ENCODE measurements around the gene FTO. TPM values are rescaled to one million over a fixed set of nuclear protein-coding genes. Genes with fewer than 3 reads are reported as not detected.

Gene FTO
- polyA plus RNA-seq, 2 of the 4 experiments (the other 2 are of a cell fraction), result 48.7 to 101 TPM

DNA sequence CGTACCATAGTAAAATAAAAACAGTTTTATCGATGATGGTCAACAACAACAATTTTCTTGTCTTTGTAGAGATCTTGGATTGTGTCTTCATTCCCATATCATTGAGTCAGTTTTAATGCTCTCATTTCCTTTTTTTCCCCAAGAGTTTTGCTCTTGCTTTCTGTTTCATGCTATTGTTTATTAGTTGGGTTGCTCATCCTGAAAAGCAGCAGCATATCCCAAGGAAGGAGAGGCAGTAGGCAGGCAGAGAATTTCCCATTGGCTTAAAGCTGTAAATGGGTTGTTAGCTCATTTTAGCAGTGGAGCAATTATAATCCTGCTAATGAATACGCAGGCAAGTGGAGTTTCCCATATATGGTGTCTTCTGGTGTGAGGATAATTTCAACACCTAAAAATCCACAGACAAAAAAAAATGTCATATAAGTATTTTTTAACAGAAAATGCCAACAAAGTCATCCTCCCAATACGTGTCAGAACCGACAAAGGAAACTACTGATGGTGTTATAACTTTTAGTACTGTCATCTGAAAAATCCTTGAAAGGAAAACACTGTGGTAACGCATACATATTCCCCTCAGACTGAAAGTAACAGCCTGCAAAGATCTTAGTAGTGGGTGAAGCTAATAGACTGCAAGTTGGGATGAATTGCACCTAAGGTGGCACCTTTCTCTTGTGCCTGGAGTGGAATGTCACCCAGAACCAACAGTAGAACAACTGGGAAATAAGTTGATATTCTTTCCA, 218.3 kb downstream of the FTO start:
- DNase-seq (ENCODE audit: low read depth in 1 of 2, low spot score in 1 of 2), result no peak

GRCh38 chr16:53922807-53923571, 219.0 kb downstream of the FTO start:
- H3K4me3 ChIP-seq, result no peak overlapping the region
- no peak for DNase-seq (ENCODE audit: low read depth in 1 of 2, low spot score in 1 of 2)
- CTCF ChIA-PET, result interaction anchor here (1.3 kb wide), 1 partner anchor 31 kb away, joined by 3 read pairs; no protein-coding TSS in a partner anchor
- H3K9me3 ChIP-seq, result no peaks in the 10 kb centered on the region
- no peak overlapping the region for H3K4me2 ChIP-seq
- ATAC-seq, result no peak
- H3K27ac ChIP-seq, result no peak overlapping the region
- 83% methylated on average over 9 of the region's 9 CpGs for WGBS (ENCODE audit: missing lambda C conversion rate)
- H3K4me1 ChIP-seq, result no peaks in the 10 kb centered on the region
- TF ChIP-seq HOXA7 (CRISPR knock-in tag; IDR thresholded peaks at IDR 0.05), result no peak
- TF ChIP-seq, protein P1, sequence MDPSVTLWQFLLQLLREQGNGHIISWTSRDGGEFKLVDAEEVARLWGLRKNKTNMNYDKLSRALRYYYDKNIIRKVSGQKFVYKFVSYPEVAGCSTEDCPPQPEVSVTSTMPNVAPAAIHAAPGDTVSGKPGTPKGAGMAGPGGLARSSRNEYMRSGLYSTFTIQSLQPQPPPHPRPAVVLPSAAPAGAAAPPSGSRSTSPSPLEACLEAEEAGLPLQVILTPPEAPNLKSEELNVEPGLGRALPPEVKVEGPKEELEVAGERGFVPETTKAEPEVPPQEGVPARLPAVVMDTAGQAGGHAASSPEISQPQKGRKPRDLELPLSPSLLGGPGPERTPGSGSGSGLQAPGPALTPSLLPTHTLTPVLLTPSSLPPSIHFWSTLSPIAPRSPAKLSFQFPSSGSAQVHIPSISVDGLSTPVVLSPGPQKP (IDR thresholded peaks at IDR 0.05; ENCODE audit: low read depth, low read length), result no peak
- TF ChIP-seq CEBPB (IDR thresholded peaks at IDR 0.05), result no peak
- no peak for TF ChIP-seq SREBF2 (IDR thresholded peaks at IDR 0.05)
- no peak for TF ChIP-seq NPAS2 (CRISPR knock-in tag; IDR thresholded peaks at IDR 0.05; ENCODE audit: borderline replicate concordance)
- no peak for TF ChIP-seq ZC3H11A (IDR thresholded peaks at IDR 0.05)
- TF ChIP-seq TP53 (CRISPR knock-in tag; IDR thresholded peaks at IDR 0.05), result no peak
- no peak for TF ChIP-seq MAZ (IDR thresholded peaks at IDR 0.05; ENCODE audit: borderline replicate concordance, low read depth, low read length)
- no peak for TF ChIP-seq ESRRA (IDR thresholded peaks at IDR 0.05; ENCODE audit: borderline replicate concordance, low read length)
- TF ChIP-seq, protein P2, sequence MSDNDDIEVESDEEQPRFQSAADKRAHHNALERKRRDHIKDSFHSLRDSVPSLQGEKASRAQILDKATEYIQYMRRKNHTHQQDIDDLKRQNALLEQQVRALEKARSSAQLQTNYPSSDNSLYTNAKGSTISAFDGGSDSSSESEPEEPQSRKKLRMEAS (IDR thresholded peaks at IDR 0.05), result no peak
- TF ChIP-seq CBX2 (IDR thresholded peaks at IDR 0.05; ENCODE audit: borderline replicate concordance, low read depth), result no peak
- TF ChIP-seq KDM5A (IDR thresholded peaks at IDR 0.05), result no peak
- no peak for TF ChIP-seq FOSL2 (IDR thresholded peaks at IDR 0.05)
- no peak for TF ChIP-seq FOSL2 (CRISPR knock-in tag; IDR thresholded peaks at IDR 0.05)
- TF ChIP-seq RCOR1 (IDR thresholded peaks at IDR 0.05; ENCODE audit: low read depth, low read length), result no peak
- no peak for TF ChIP-seq HDAC2 (IDR thresholded peaks at IDR 0.05)
- no peak for TF ChIP-seq TFCP2L1 (CRISPR knock-in tag; IDR thresholded peaks at IDR 0.05)
- no peak for FAIRE-seq
- POLR2A ChIA-PET, result no interaction called here

More for the DNA sequence above, 218.3 kb downstream of the FTO start:
- WGBS (ENCODE audit: missing lambda C conversion rate), result 93% methylated on average over 6 of the region's 6 CpGs
- ChIA-PET POLR2A (no interaction called here), CTCF (interaction anchor here (1.3 kb wide), 1 partner anchor 30 kb away, joined by 3 read pairs; no protein-coding TSS in a partner anchor)
- no peaks in the 10 kb centered on the region for H3K9me3 ChIP-seq
- H3K4me1 ChIP-seq, result no peaks in the 10 kb centered on the region
- TF ChIP-seq RFX5 (IDR thresholded peaks at IDR 0.05), result no peak
- no peak for TF ChIP-seq CHD2 (IDR thresholded peaks at IDR 0.05; ENCODE audit: low read length, partially characterized antibody)
- no peak for TF ChIP-seq USF2 (IDR thresholded peaks at IDR 0.05)
- no peak for TF ChIP-seq MYC (IDR thresholded peaks at IDR 0.05; ENCODE audit: borderline replicate concordance, low read length)
- no peak for TF ChIP-seq FOXS1 (CRISPR knock-in tag; IDR thresholded peaks at IDR 0.05)
- TF ChIP-seq ZFP36 (IDR thresholded peaks at IDR 0.05; ENCODE audit: borderline replicate concordance, partially characterized antibody), result no peak
- TF ChIP-seq RAD21 (conservative IDR thresholded peaks at IDR 0.05 in 1 of 2, IDR thresholded peaks at IDR 0.05 in 1 of 2), result no peak
- no peak for TF ChIP-seq POLR2A (IDR thresholded peaks at IDR 0.05; ENCODE audit: low read length)
- TF ChIP-seq JUNB (IDR thresholded peaks at IDR 0.05), result no peak
- TF ChIP-seq, protein P3, sequence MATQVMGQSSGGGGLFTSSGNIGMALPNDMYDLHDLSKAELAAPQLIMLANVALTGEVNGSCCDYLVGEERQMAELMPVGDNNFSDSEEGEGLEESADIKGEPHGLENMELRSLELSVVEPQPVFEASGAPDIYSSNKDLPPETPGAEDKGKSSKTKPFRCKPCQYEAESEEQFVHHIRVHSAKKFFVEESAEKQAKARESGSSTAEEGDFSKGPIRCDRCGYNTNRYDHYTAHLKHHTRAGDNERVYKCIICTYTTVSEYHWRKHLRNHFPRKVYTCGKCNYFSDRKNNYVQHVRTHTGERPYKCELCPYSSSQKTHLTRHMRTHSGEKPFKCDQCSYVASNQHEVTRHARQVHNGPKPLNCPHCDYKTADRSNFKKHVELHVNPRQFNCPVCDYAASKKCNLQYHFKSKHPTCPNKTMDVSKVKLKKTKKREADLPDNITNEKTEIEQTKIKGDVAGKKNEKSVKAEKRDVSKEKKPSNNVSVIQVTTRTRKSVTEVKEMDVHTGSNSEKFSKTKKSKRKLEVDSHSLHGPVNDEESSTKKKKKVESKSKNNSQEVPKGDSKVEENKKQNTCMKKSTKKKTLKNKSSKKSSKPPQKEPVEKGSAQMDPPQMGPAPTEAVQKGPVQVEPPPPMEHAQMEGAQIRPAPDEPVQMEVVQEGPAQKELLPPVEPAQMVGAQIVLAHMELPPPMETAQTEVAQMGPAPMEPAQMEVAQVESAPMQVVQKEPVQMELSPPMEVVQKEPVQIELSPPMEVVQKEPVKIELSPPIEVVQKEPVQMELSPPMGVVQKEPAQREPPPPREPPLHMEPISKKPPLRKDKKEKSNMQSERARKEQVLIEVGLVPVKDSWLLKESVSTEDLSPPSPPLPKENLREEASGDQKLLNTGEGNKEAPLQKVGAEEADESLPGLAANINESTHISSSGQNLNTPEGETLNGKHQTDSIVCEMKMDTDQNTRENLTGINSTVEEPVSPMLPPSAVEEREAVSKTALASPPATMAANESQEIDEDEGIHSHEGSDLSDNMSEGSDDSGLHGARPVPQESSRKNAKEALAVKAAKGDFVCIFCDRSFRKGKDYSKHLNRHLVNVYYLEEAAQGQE (IDR thresholded peaks at IDR 0.05), result no peak
- TF ChIP-seq POLR2AphosphoS2 (conservative IDR thresholded peaks at IDR 0.05; ENCODE audit: low read length), result no peak
- TF ChIP-seq, protein P4, sequence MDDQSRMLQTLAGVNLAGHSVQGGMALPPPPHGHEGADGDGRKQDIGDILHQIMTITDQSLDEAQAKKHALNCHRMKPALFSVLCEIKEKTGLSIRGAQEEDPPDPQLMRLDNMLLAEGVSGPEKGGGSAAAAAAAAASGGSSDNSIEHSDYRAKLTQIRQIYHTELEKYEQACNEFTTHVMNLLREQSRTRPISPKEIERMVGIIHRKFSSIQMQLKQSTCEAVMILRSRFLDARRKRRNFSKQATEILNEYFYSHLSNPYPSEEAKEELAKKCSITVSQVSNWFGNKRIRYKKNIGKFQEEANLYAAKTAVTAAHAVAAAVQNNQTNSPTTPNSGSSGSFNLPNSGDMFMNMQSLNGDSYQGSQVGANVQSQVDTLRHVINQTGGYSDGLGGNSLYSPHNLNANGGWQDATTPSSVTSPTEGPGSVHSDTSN (IDR thresholded peaks at IDR 0.05), result no peak
- H3K4me3 ChIP-seq, result no peak overlapping the region
- ATAC-seq, result no peak
- H3K27ac ChIP-seq, result no peak overlapping the region
- no peak overlapping the region for H3K4me2 ChIP-seq
- FAIRE-seq, result no peak

Measured in A549 (cell line).